OCI-LY3 (cell line): ENCODE measurements around the gene ZFP36L1.

Experiments used
- H2AFZ ChIP-seq: fragments of 200-600, 300-600 bp; shearing (Covaris generic); 2 replicates; pipeline ENCODE4 v1.6.0; 2014; ENCODE audit warnings: antibody characterized with exemption, low read depth, low read length
- H3K27ac ChIP-seq: fragments of 200-600, 300-600 bp; sonication (generic); 2 replicates; pipeline ENCODE4 v1.5.1; 2014; ENCODE audit warnings: mild to moderate bottlenecking, low read length, moderate library complexity, mixed read lengths
- H3K27me3 ChIP-seq: fragments of 200-600, 300-600 bp; sonication (generic); 2 replicates; pipeline ENCODE4 v1.6.1; 2014; ENCODE audit warnings: low read depth, low read length, mixed read lengths
- H3K36me3 ChIP-seq: fragments of 200-600, 300-600 bp; sonication (generic); replicated peaks from 2 replicates; pipeline ENCODE3; 2014; ENCODE audit warnings: low read depth, low read length, mixed read lengths
- H3K4me1 ChIP-seq: fragments of 300-600, 200-600 bp; sonication (generic); 2 replicates; pipeline ENCODE4 v1.6.1; 2014; ENCODE audit warnings: low read length, mixed read lengths
- H3K4me2 ChIP-seq: fragments of 200-600, 300-600 bp; sonication (generic); 2 replicates; pipeline ENCODE4 v1.6.1; 2014; ENCODE audit warnings: low read length, mixed read lengths
- H3K4me3 ChIP-seq: fragments of 300-600, 200-600 bp; sonication (generic); 2 replicates; pipeline ENCODE4 v1.5.1; 2014; ENCODE audit warnings: antibody characterized with exemption, mild to moderate bottlenecking, low read length, moderate library complexity
- H3K79me2 ChIP-seq: fragments of 300-600, 200-600 bp; shearing (Covaris generic); 2 replicates; pipeline ENCODE4 v1.6.1; 2014; ENCODE audit warnings: mild to moderate bottlenecking, low read length, mixed read lengths
- H3K9ac ChIP-seq: fragments of 300-600, 200-600 bp; shearing (Covaris generic); 2 replicates; pipeline ENCODE4 v1.6.0; 2014; ENCODE audit warnings: mild to moderate bottlenecking, low read length, moderate library complexity
- H3K9me3 ChIP-seq: fragments of 200-600, 300-600 bp; shearing (Covaris generic); 2 replicates; pipeline ENCODE4 v1.6.1; 2014; ENCODE audit warnings: low read length, mixed read lengths; ENCODE audit not compliant: insufficient read depth
- H4K20me1 ChIP-seq: fragments of 200-600, 300-600 bp; sonication (generic); 2 replicates; pipeline ENCODE4 v1.6.1; 2016; ENCODE audit warnings: low read length, mixed read lengths; ENCODE audit not compliant: insufficient read depth
- EZH2phosphoT487 ChIP-seq: fragments of 200-600 bp; shearing (Covaris generic); IDR thresholded peaks from 2 replicates; pipeline ENCODE4 v1.6.1; 2018; ENCODE audit warnings: antibody characterized with exemption, mixed run types, low read depth
- TF ChIP-seq, protein P1 (sequence below): fragments of 200-600, 300-600 bp; sonication (generic); IDR thresholded peaks from 2 replicates; pipeline ENCODE4 v1.5.1; 2014; ENCODE audit warnings: antibody characterized with exemption, low read length, low read depth

ZFP36L1 gene

DNA sequence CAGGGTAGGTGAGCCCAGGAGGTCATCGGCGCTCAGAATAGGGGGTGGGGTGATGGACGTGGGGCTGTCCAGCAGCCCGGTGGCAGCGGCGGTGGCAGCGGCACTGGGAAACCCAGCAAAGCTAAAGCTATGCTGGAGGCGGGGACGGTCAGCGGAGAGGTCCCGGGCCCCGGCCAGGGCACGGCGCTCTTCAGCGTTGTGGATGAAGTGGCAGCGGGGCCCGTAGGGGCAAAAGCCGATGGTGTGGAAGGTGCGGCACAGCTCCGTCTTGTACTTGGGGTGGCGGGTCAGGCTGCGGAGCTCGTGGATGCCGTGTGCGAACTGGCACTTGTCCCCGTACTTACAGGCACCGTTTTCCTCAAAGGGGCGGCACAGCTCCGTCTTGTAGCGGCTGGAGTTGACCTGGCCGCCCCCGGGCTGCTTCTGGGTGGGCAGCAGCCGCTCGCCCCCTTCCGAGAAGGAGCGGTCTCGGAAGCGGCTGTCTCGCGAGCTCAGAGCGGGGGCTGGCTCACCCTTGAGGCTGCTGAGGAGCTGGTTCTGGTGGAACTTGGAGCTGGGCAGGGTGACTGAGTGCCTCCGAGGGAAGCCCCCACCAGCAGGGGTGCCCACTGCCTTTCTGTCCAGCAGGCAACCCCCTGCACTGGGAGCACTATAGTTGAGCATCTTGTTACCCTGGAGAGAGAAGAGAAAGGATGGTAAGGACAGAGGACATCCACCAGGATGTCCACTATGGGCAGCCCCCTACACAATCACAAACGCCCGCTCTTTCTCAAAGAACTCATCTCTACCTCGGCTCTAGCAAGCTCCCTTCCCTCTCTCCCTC lies 2.8 kb downstream of the ZFP36L1 start:
- peak overlapping the region; percentile 92 for H3K27ac ChIP-seq
- peak overlapping the region; percentile 89 for H3K4me3 ChIP-seq
- H3K4me2 ChIP-seq, result peak overlapping the region; percentile 89

DNA sequence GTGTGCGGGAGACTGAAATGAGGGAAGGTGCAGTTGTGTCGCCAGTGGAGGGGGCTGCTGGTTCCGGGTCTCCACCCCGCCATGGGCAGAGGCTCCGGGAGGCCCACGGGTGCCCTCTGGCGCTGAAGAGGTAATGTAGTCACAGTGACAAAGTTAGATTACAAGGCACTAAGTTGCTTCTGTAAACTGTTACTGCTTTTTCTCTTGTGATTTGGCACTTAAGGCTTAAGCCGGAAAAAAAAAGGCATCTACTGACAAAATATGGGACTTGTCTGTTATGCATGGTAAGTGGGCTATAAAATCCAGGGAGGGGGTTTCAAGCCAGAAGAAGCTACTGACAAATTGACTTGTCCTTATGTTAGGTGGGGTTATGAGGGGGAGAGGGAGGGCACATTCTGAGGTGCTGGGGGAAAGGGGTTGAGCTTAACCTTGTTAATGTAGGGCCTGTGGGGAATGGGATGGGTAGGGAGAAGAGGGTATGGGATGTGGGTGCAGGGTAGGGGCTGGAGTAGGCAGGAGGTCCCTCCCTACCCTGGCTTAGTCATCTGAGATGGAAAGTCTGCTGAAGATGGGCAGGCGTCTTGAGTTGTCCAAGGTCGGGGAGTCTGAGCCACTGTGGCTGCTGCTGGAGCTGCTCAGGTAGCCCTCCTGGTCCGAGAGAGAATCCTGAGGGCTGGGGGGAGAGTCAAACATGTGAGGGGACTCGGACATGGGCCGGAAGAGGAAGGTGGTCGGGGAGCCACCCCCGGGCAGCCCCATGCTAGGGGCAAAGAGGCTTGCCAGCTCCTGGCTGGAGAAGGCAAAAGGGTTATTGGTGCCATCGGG lies 3.7 kb downstream of the ZFP36L1 start:
- H3K9me3 ChIP-seq, result no peaks in the 10 kb centered on the region
- peak overlapping the region; percentile 92 for H3K27ac ChIP-seq
- peaks cover 45% of the 10 kb centered on the region for H4K20me1 ChIP-seq
- peak overlapping the region; percentile 99 for H3K9ac ChIP-seq
- H2AFZ ChIP-seq, result no peak overlapping the region
- H3K36me3 ChIP-seq, result peaks cover 54% of the 10 kb centered on the region
- peaks cover 57% of the 10 kb centered on the region for H3K79me2 ChIP-seq
- peak overlapping the region; percentile 89 for H3K4me3 ChIP-seq
- H3K4me2 ChIP-seq, result peak overlapping the region; percentile 89
- H3K27me3 ChIP-seq, result no peaks in the 10 kb centered on the region
- H3K4me1 ChIP-seq, result peaks cover 63% of the 10 kb centered on the region
- no peak for TF ChIP-seq EZH2phosphoT487
- TF ChIP-seq, protein P1, sequence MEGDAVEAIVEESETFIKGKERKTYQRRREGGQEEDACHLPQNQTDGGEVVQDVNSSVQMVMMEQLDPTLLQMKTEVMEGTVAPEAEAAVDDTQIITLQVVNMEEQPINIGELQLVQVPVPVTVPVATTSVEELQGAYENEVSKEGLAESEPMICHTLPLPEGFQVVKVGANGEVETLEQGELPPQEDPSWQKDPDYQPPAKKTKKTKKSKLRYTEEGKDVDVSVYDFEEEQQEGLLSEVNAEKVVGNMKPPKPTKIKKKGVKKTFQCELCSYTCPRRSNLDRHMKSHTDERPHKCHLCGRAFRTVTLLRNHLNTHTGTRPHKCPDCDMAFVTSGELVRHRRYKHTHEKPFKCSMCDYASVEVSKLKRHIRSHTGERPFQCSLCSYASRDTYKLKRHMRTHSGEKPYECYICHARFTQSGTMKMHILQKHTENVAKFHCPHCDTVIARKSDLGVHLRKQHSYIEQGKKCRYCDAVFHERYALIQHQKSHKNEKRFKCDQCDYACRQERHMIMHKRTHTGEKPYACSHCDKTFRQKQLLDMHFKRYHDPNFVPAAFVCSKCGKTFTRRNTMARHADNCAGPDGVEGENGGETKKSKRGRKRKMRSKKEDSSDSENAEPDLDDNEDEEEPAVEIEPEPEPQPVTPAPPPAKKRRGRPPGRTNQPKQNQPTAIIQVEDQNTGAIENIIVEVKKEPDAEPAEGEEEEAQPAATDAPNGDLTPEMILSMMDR, result peak; percentile 85

More for the DNA sequence above, 2.8 kb downstream of the ZFP36L1 start:
- H4K20me1 ChIP-seq, result peaks cover 45% of the 10 kb centered on the region
- peaks cover 65% of the 10 kb centered on the region for H3K79me2 ChIP-seq
- no peaks in the 10 kb centered on the region for H3K9me3 ChIP-seq
- H2AFZ ChIP-seq, result no peak overlapping the region
- H3K4me1 ChIP-seq, result peaks cover 63% of the 10 kb centered on the region
- H3K36me3 ChIP-seq, result peaks cover 54% of the 10 kb centered on the region
- H3K9ac ChIP-seq, result peak overlapping the region; percentile 99
- TF ChIP-seq, protein P1, result no peak
- H3K27me3 ChIP-seq, result no peaks in the 10 kb centered on the region

DNA sequence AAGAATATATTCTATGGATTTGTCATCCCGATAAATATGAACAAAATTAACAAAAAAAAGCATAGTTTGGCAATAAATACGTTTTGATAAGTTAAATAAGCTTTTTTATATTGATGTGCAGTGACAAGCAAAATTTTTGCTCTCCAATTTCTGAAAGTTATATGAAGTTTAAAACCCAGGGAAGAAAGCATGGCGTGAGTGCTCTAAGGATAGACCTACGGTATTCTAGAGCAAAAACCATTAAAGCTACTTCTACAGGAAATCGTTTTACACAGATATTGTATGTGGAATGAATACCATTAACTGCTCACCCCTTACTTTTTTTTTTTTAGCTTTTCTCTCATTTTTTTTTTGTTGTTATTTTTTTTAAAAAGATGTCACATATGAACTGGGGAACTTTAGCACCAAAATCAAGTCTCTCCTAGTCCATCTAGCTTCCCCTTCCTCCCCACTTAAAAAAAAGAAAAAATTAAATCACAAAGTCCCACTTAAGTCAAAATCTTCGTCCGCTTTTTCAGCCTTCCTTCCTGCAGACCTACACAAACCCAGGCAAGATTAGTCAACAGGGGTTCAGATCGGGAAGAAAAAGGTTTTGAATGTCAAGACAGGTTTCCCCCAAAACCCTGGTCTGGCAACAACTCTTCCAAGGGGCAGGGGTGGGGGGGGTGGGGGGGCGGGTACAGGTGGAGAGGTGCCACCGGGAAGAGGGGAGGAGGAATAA lies 4.4 kb downstream of the ZFP36L1 start:
- H4K20me1 ChIP-seq, result peaks cover 45% of the 10 kb centered on the region
- H2AFZ ChIP-seq, result no peak overlapping the region
- no peaks in the 10 kb centered on the region for H3K9me3 ChIP-seq
- H3K9ac ChIP-seq, result peak overlapping the region; percentile 3; the same call in 1 of the 2 replicates
- peak overlapping the region; percentile 38; the same call in 1 of the 2 replicates for H3K4me2 ChIP-seq
- peaks cover 65% of the 10 kb centered on the region for H3K4me1 ChIP-seq
- H3K36me3 ChIP-seq, result peaks cover 54% of the 10 kb centered on the region
- peaks cover 49% of the 10 kb centered on the region for H3K79me2 ChIP-seq
- H3K4me3 ChIP-seq, result no peak overlapping the region; the same call in 1 of the 2 replicates
- H3K27me3 ChIP-seq, result no peaks in the 10 kb centered on the region
- TF ChIP-seq, protein P1, result no peak
- TF ChIP-seq EZH2phosphoT487, result no peak
- peak overlapping the region; percentile 9; the same call in 1 of the 2 replicates for H3K27ac ChIP-seq
